HepG2 (cell line): ENCODE measurements around the gene HTR4. TPM values are rescaled to one million over a fixed set of nuclear protein-coding genes. Genes with fewer than 3 reads are reported as not detected.

Experiments
- ATAC-seq: fragments of 200-7000 bp; cut with Tn5 transposase; 3 replicates; pipeline ENCODE4 v1.9.1; 2020; ENCODE audit warnings: mild to moderate bottlenecking, moderate library complexity
- BruUV-seq: library from RNA; stranded (reverse); fragments of 400-500 nt; replicated peaks from 2 replicates; lab custom pipeline; 2021; lab: Mats Ljungman, UMichigan
- CTCF ChIA-PET: fragments of 300-600 bp; formaldehyde crosslinking; extraction: SDS; loops from one replicate; lab custom pipeline; 2021; ENCODE audit warnings: low total read pairs, inconsistent platforms, low intra/inter-chr PET ratio; lab: Yijun Ruan, JAX
- POLR2A ChIA-PET: fragments of 350-600 bp; sonication (Branson Sonifier 250); formaldehyde crosslinking; loops from one replicate; lab custom pipeline; 2020; ENCODE audit warnings: antibody characterized with exemption, inconsistent platforms; lab: Yijun Ruan, JAX
- DNase-seq: peaks from one replicate; pipeline ENCODE4 v3.0.0-alpha.2; 2015; ENCODE audit warnings: low spot score
- FAIRE-seq: peaks from 3 replicates; lab custom pipeline; 2011; peaks lifted over from hg19 to GRCh38; lab: Jason Lieb, UNC
- H2AFZ ChIP-seq: one replicate; pipeline ENCODE4 v1.6.1; 2011; ENCODE audit warnings: low read length, inconsistent platforms
- H3K27ac ChIP-seq: fragments of 300-600 bp; 3 replicates; pipeline ENCODE4 v1.8.0; 2011; ENCODE audit warnings: mixed run types, mild to moderate bottlenecking, mixed read lengths, low read length, inconsistent platforms; ENCODE audit not compliant: insufficient read depth; ENCODE audit errors: extremely low read length
- H3K27me3 ChIP-seq, 2 experiments: fragments of 200-600 bp in 1 of 2; 2 replicates in 1 of 2; 3 replicates in 1 of 2; pipeline versions ENCODE4 v1.6.0 to v1.8.0; 2011; ENCODE audit warnings: low read length in 2 of 2, mild to moderate bottlenecking in 2 of 2, moderate library complexity in 2 of 2, inconsistent platforms in 1 of 2; ENCODE audit not compliant: insufficient read depth in 2 of 2, control insufficient read depth in 1 of 2
- H3K36me3 ChIP-seq, 2 experiments: fragments of 200-600 bp in 1 of 2; replicated peaks in 1 of 2; 2 replicates in 1 of 2; 3 replicates in 1 of 2; pipeline versions ENCODE4 v1.5.1 to v1.8.0; 2011; ENCODE audit warnings: low read length in 2 of 2, inconsistent platforms in 1 of 2; ENCODE audit not compliant: insufficient read depth in 2 of 2, control insufficient read depth in 1 of 2
- H3K4me1 ChIP-seq: 2 replicates; pipeline ENCODE4 v1.5.1; 2012; ENCODE audit warnings: low read length, inconsistent platforms; ENCODE audit not compliant: insufficient read depth
- H3K4me2 ChIP-seq: 2 replicates; pipeline ENCODE4 v1.6.0; 2011; ENCODE audit warnings: low read depth, low read length, inconsistent platforms
- H3K4me3 ChIP-seq, 3 experiments: fragments of 200-600 bp in 1 of 3; sonication (generic), shearing (Covaris generic) in 1 of 3; replicated peaks in 1 of 3; 2 replicates each; pipeline ENCODE4 v1.5.1; 2011 to 2016; ENCODE audit warnings: low read length in 3 of 3, inconsistent platforms in 2 of 3, low read depth in 2 of 3, mild to moderate bottlenecking in 2 of 3, control low read depth in 1 of 3, mixed read lengths in 1 of 3; ENCODE audit not compliant: insufficient read depth in 1 of 3
- H3K79me2 ChIP-seq: one replicate; pipeline ENCODE4 v1.6.1; 2011; ENCODE audit warnings: low read length, inconsistent platforms; ENCODE audit not compliant: insufficient read depth
- H3K9ac ChIP-seq: 2 replicates; pipeline ENCODE4 v1.6.0; 2011; ENCODE audit warnings: mild to moderate bottlenecking, low read depth, low read length, inconsistent platforms; ENCODE audit not compliant: insufficient read depth
- H3K9me3 ChIP-seq: 2 replicates; pipeline ENCODE4 v1.5.1; 2012; ENCODE audit warnings: mild to moderate bottlenecking, low read length
- H4K20me1 ChIP-seq: 2 replicates; pipeline ENCODE4 v1.6.0; 2011; ENCODE audit warnings: inconsistent platforms, mild to moderate bottlenecking, low read length, moderate library complexity; ENCODE audit not compliant: insufficient read depth
- KAT2B ChIP-seq: fragments of 150-350 bp; IDR thresholded peaks from 2 replicates; pipeline ENCODE4 v1.6.1; 2014; ENCODE audit warnings: low read depth, low read length, borderline replicate concordance
- POGZ ChIP-seq: sonication (generic); formaldehyde crosslinking; IDR thresholded peaks from 2 replicates; pipeline ENCODE4 v1.4.0; 2020; ENCODE audit warnings: mild to moderate bottlenecking, missing genetic modification reagents
- TFE3 ChIP-seq: IDR thresholded peaks from 2 replicates; pipeline ENCODE4 v1.6.1; 2016
- ZKSCAN5 ChIP-seq: sonication (generic); formaldehyde crosslinking; IDR thresholded peaks from 2 replicates; pipeline ENCODE4 v1.5.1; 2020; ENCODE audit warnings: mild to moderate bottlenecking, missing genetic modification reagents
- ZNF280B ChIP-seq: sonication (generic); formaldehyde crosslinking; IDR thresholded peaks from 2 replicates; pipeline ENCODE4 v1.5.0; 2020; ENCODE audit warnings: missing genetic modification reagents, mild to moderate bottlenecking, borderline replicate concordance
- ZNF558 ChIP-seq: sonication (generic); formaldehyde crosslinking; IDR thresholded peaks from 2 replicates; pipeline ENCODE4 v1.9.0; 2022; ENCODE audit warnings: mild to moderate bottlenecking, missing genetic modification reagents, borderline replicate concordance
- WGBS: methylation state at CpG from one replicate; pipeline ENCODE4 v1.1.6; 2017; ENCODE audit warnings: low lambda C conversion rate; 5-methylcytosine and 5-hydroxymethylcytosine counted together
- in situ Hi-C: cut with HindIII; loops from 2 replicates; pipeline ENCODE4 v1.10.0; 2017; ENCODE audit warnings: low pct_unique_long_range_greater_than_20kb; ENCODE audit not compliant: extremely low pct_ligation_motif_present
- intact Hi-C: fragments of 100-400 bp; cut with micrococcal nuclease; formaldehyde crosslinking; loops from one replicate; pipeline ENCODE4 v1.10.0; 2022; ENCODE audit not compliant: unreplicated experiment
- polyA plus RNA-seq, 8 experiments: library from polyadenylated mRNA; depleted of rRNA in 3 of 8; stranded (reverse) in 7 of 8; unstranded in 1 of 8; fragments of >200 nt; fragmentation: Illumina TruSeq in 4 of 8; extraction: Trizol in 4 of 8; gene quantifications; 2 replicates each; pipeline versions ENCODE4 v1.2.1 to v1.2.3, GENCODE V29; 2011 to 2016; ENCODE audit warnings: low read depth in 4 of 8, missing spikeins in 1 of 8, mixed read lengths in 1 of 8; ENCODE audit not compliant: insufficient read depth in 1 of 8
- total RNA-seq, 5 experiments: library from RNA; depleted of rRNA; stranded (reverse); fragments of >200 nt; fragmentation: Illumina TruSeq; extraction: Trizol; gene quantifications; 2 replicates each; pipeline ENCODE4 v1.2.3, GENCODE V29; 2016; ENCODE audit warnings: low read depth in 1 of 5
- TF ChIP-seq, protein P1 (sequence below): IDR thresholded peaks from 2 replicates; pipeline ENCODE4 v1.6.1; 2012; ENCODE audit warnings: inconsistent platforms

HTR4 gene
- total and polyA plus RNA-seq, 2 of the 13 experiments (the other 11 are each of a cell fraction or from before 2014, with no cell fraction given), result not detected

GRCh38 chr5:148660346-148660660 is 6.0 kb upstream of the HTR4 start:
- Histone ChIP-seq H4K20me1 (no peaks in the 10 kb centered on the region), H3K9ac (no peak overlapping the region), H2AFZ (no peak overlapping the region), H3K4me2 (no peak overlapping the region), H3K36me3 (no peaks in the 10 kb centered on the region)
- ATAC-seq, result no peak
- POLR2A ChIA-PET, result no interaction called here
- in situ Hi-C loops, result no loop called here
- intact Hi-C loops, result no loop called here
- TF ChIP-seq KAT2B (no peak), ZNF558 (CRISPR knock-in tag) (no peak), ZNF280B (CRISPR knock-in tag) (no peak), TFE3 (CRISPR knock-in tag) (no peak), ZKSCAN5 (CRISPR knock-in tag) (no peak), POGZ (CRISPR knock-in tag) (no peak)
- TF ChIP-seq, protein P1, sequence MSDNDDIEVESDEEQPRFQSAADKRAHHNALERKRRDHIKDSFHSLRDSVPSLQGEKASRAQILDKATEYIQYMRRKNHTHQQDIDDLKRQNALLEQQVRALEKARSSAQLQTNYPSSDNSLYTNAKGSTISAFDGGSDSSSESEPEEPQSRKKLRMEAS, result no peak
- TF ChIP-seq, all 625 proteins: peak for 0
- no TSS peak for BruUV-seq
- no peaks in the 10 kb centered on the region for H3K79me2 ChIP-seq
- no peak for DNase-seq
- no peak overlapping the region for H3K27ac ChIP-seq
- no peaks in the 10 kb centered on the region for H3K27me3 ChIP-seq
- H3K4me3 ChIP-seq, result no peak overlapping the region
- no peaks in the 10 kb centered on the region for H3K9me3 ChIP-seq
- WGBS, result 2% methylated on average over 5 of the region's 5 CpGs
- CTCF ChIA-PET, result no interaction called here
- H3K4me1 ChIP-seq, result no peaks in the 10 kb centered on the region
- FAIRE-seq, result no peak
